C4-2B (cell line): ENCODE measurements around the gene SLC30A1.

Experiments used
- CTCF ChIP-seq: fragments of 450-650 bp; conservative IDR thresholded peaks from 2 replicates; pipeline ENCODE4 v1.5.1; 2017; ENCODE audit warnings: mild to moderate bottlenecking
- ZFX ChIP-seq: fragments of 450-650 bp; IDR thresholded peaks from 2 replicates; pipeline ENCODE4 v1.6.1; 2017

- no peak for TF ChIP-seq CTCF
- no peak for TF ChIP-seq ZFX
Measured at GRCh38 chr1:211586538-211586937, 7.6 kb upstream of the SLC30A1 start.
